HEK293T (cell line): ENCODE measurements around the gene CCDC59.

Experiments
- ARNT ChIP-seq: fragments of 450-650 bp; IDR thresholded peaks from 2 replicates; pipeline ENCODE4 v1.6.1; 2017; ENCODE audit warnings: mild to moderate bottlenecking
- SP1 ChIP-seq: fragments of 450-650 bp; IDR thresholded peaks from 2 replicates; pipeline ENCODE4 v1.6.1; 2017

- TF ChIP-seq SP1 (no peak), ARNT (no peak)
Observed at GRCh38 chr12:82351390-82351789, 6.8 kb downstream of the CCDC59 start.
